Measurements from ENCODE around the gene IL4R.
"Not testable (repeated sequence)": the region's sequence is repeated elsewhere in the genome, so short reads cannot be mapped to it uniquely, and the experiment has no call there.

DNA sequence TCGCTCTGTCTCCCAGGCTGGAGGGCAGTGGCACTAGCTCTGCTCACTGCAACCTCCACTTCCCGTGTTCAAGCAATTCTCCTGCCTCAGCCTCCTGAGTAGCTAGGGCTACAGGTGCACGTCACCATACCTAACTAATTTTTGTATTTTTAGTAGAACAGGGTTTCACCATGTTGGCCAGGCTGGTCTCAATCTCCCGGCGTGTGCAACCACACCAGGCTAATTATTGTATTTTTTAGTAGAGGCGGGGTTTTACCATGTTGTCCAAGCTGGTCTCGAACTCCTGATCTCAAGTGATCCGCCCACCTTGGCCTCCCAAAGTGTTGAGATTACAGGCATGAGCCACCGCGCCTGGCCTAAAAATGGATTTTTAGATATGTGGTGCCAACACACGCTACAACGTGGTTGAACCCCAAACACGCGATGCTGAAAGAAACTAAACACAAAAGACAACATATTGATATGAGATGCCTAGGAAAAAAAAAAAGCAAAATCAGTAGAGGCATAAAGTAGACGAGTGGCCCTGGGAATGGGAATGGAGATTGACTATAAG is 84.6 kb downstream of the IL4R start:
- not testable (repeated sequence) for TF ChIP-seq CTCF (IDR thresholded peaks at IDR 0.05; ENCODE audit: low read depth, low read length); MYC (IDR thresholded peaks at IDR 0.05; ENCODE audit: low read depth, low read length); POLR2A (IDR thresholded peaks at IDR 0.05; ENCODE audit: extremely low read depth, insufficient read length)
- TF ChIP-seq, protein P1, sequence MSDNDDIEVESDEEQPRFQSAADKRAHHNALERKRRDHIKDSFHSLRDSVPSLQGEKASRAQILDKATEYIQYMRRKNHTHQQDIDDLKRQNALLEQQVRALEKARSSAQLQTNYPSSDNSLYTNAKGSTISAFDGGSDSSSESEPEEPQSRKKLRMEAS (IDR thresholded peaks at IDR 0.05; ENCODE audit: low read depth, low read length), result not testable (repeated sequence)
